Activated B cell treated with CpG ODN at 0.5 μM for 24 hours (primary cell): Measurements from ENCODE around the gene RSPH4A. TPM values are rescaled to one million over a fixed set of nuclear protein-coding genes. Genes with fewer than 3 reads are reported as not detected.
"Not testable (repeated sequence)": the region's sequence is repeated elsewhere in the genome, so short reads cannot be mapped to it uniquely, and the experiment has no call there.

Experiments used
- ATAC-seq: fragments of 200-7000 bp; cut with Tn5 transposase; one replicate; pipeline ENCODE4 v1.10.0; 2021; ENCODE audit warnings: low read depth, mild to moderate bottlenecking, moderate library complexity
- CTCF ChIA-PET: fragments of 350-600 bp; sonication (Branson Sonifier 250); formaldehyde crosslinking; loops from one replicate; lab custom pipeline; 2021; ENCODE audit warnings: antibody characterized with exemption; lab: Charles Lee
- POLR2A ChIA-PET: fragments of 350-600 bp; sonication (Branson Sonifier 250); formaldehyde crosslinking; loops from one replicate; lab custom pipeline; 2021; ENCODE audit warnings: antibody characterized with exemption; lab: Charles Lee
- DNase-seq: peaks from one replicate; pipeline ENCODE4 v3.0.0; 2022
- H3K27ac Mint-ChIP-seq: one replicate; pipeline ENCODE4 v1.8.0; 2020; ENCODE audit warnings: mixed read lengths
- H3K27me3 Mint-ChIP-seq: one replicate; pipeline ENCODE4 v1.8.0; 2021; ENCODE audit warnings: mixed read lengths
- H3K36me3 Mint-ChIP-seq: one replicate; pipeline ENCODE4 v1.8.0; 2021; ENCODE audit warnings: low read depth, mixed read lengths
- H3K4me1 Mint-ChIP-seq: one replicate; pipeline ENCODE4 v1.8.0; 2021; ENCODE audit warnings: mixed read lengths
- H3K4me3 Mint-ChIP-seq: one replicate; pipeline ENCODE4 v1.8.0; 2020; ENCODE audit warnings: mild to moderate bottlenecking, mixed read lengths
- H3K9me3 Mint-ChIP-seq: one replicate; pipeline ENCODE4 v1.8.0; 2020; ENCODE audit warnings: mixed read lengths
- CTCF ChIP-seq: fragments of 200-600 bp; IDR thresholded peaks from one replicate; pipeline ENCODE4 v1.8.0; 2022; ENCODE audit warnings: antibody characterized with exemption, mild to moderate bottlenecking
- intact Hi-C: fragments of 100-400 bp; cut with micrococcal nuclease; formaldehyde crosslinking; loops from one replicate; pipeline ENCODE4 v1.15.1; 2024
- total RNA-seq: library from RNA; stranded (reverse); gene quantifications from 2 replicates; pipeline ENCODE4 v1.2.3, GENCODE V29; 2022

Gene RSPH4A
- total RNA-seq, 1 donor from 2014 or later: 0.40 TPM

DNA sequence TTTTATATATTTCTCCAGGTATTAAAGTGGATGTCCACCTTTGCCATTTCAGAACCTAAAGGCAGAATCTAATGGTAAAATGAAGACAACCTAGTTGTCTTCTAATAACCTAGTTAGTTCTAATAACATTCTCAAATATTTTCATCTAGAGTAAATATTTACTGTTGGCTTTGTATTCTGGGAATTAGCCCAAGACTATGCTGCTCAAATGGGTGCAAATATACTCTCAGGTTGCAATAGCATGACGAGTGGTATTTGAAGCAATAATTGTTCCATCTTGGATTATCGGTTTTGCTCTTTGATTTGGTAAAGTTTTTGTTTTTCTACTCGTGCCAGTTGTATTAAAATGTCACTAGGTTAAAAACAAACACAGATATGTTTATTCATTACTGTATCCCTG, 21.0 kb upstream of the RSPH4A start:
- no peak for TF ChIP-seq CTCF
- POLR2A ChIA-PET: no interaction called here
- no peak overlapping the region for H3K4me3 Mint-ChIP-seq
- no peak for ATAC-seq
- CTCF ChIA-PET: no interaction called here
- intact Hi-C loops: no loop called here
- no peaks in the 10 kb centered on the region for H3K27me3 Mint-ChIP-seq
- H3K4me1 Mint-ChIP-seq: no peaks in the 10 kb centered on the region
- H3K9me3 Mint-ChIP-seq: no peaks in the 10 kb centered on the region
- H3K36me3 Mint-ChIP-seq: peaks cover 55% of the 10 kb centered on the region
- DNase-seq: no peak
- H3K27ac Mint-ChIP-seq: no peak overlapping the region

- no peaks in the 10 kb centered on the region for H3K9me3 Mint-ChIP-seq
- CTCF ChIA-PET: no interaction called here
- no peaks in the 10 kb centered on the region for H3K27me3 Mint-ChIP-seq
- intact Hi-C loops: no loop called here
- no peak for TF ChIP-seq CTCF
- peaks cover 52% of the 10 kb centered on the region for H3K36me3 Mint-ChIP-seq
- H3K4me1 Mint-ChIP-seq: no peaks in the 10 kb centered on the region
- no peak for ATAC-seq
- POLR2A ChIA-PET: no interaction called here
- H3K27ac Mint-ChIP-seq: no peak overlapping the region
- no peak for DNase-seq
- no peak overlapping the region for H3K4me3 Mint-ChIP-seq
These were observed 19.5 kb upstream of the RSPH4A start for GRCh38 chr6:116596815-116597214.

DNA sequence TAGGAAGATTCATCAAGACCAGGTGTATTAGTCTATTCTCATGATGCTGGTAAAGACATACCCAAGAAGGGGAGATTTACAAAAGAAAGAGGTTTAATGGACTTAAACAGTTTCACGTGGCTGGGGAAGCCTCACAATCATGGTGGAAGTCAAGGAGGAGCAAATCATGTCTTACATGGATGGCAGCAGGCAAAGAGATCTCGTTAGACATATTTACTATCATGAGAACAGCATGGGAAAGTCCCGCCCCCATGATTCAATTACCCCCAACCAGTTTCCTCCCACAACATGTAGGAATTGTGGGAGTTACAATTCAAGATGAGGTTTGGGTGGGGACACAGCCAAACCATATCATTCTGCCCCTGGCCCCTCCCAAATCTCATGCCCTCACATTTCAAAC, 12.4 kb upstream of the RSPH4A start:
- H3K9me3 Mint-ChIP-seq, H3K27me3 Mint-ChIP-seq, H3K27ac Mint-ChIP-seq, intact Hi-C loops, DNase-seq, H3K4me1 Mint-ChIP-seq, POLR2A ChIA-PET, H3K4me3 Mint-ChIP-seq, ATAC-seq, CTCF ChIA-PET: not testable (repeated sequence)
- peaks cover 21% of the 10 kb centered on the region for H3K36me3 Mint-ChIP-seq

GRCh38 chr6:116604868-116605267, 11.4 kb upstream of the RSPH4A start:
- POLR2A ChIA-PET, H3K4me1 Mint-ChIP-seq, H3K27ac Mint-ChIP-seq, intact Hi-C loops, H3K27me3 Mint-ChIP-seq, DNase-seq, ATAC-seq, H3K4me3 Mint-ChIP-seq, CTCF ChIA-PET, H3K9me3 Mint-ChIP-seq: not testable (repeated sequence)
- H3K36me3 Mint-ChIP-seq: peaks cover 17% of the 10 kb centered on the region

- POLR2A ChIA-PET: no interaction called here
- no peak for TF ChIP-seq CTCF
- ATAC-seq (no peak), DNase-seq (no peak)
- H3K9me3 Mint-ChIP-seq: peaks cover 7% of the 10 kb centered on the region
- H3K4me1 Mint-ChIP-seq: no peaks in the 10 kb centered on the region
- peaks cover 14% of the 10 kb centered on the region for H3K36me3 Mint-ChIP-seq
- no peak overlapping the region for H3K27ac Mint-ChIP-seq
- CTCF ChIA-PET: no interaction called here
- H3K27me3 Mint-ChIP-seq: peaks cover 10% of the 10 kb centered on the region
- H3K4me3 Mint-ChIP-seq: no peak overlapping the region
- intact Hi-C loops: no loop called here
These were observed 10.3 kb upstream of the RSPH4A start for GRCh38 chr6:116605935-116606334.

DNA sequence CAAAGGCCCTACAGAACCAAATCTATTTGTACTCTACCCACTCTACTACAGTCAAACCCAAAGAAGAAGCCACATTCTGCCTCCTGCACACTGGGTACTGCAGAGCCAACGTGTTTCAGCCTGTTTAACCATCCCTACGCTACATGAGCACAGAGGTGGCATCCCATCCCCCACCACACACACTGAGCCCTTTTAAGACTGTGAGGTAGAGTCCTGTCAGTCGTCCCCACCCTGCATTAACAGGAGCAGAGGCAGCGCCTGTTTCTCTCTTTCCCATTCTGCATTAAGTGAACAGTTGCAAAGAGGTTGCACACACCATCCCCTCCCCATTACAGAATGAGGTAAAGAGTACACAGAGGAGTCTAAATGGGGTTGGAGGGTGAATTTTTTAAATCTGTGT, 5.2 kb upstream of the RSPH4A start:
- CTCF ChIA-PET: no interaction called here
- no peaks in the 10 kb centered on the region for H3K9me3 Mint-ChIP-seq
- H3K36me3 Mint-ChIP-seq: no peaks in the 10 kb centered on the region
- POLR2A ChIA-PET: no interaction called here
- ATAC-seq (no peak), DNase-seq (no peak)
- no peak overlapping the region for H3K4me3 Mint-ChIP-seq
- H3K4me1 Mint-ChIP-seq: peaks cover 4% of the 10 kb centered on the region
- no peak for TF ChIP-seq CTCF
- peaks cover 12% of the 10 kb centered on the region for H3K27me3 Mint-ChIP-seq
- H3K27ac Mint-ChIP-seq: no peak overlapping the region
- intact Hi-C loops: no loop called here
